ENCODE results near the gene ZCWPW1.

- TF ChIP-seq CTCF (IDR thresholded peaks at IDR 0.05) (no peak), POLR2A (IDR thresholded peaks at IDR 0.05) (no peak)
Measured at GRCh38 chr7:100443096-100443840, 14.8 kb upstream of the ZCWPW1 start.

All from testis (tissue), 2 donors.